Activated CD4-positive, alpha-beta T cell treated with anti-CD3 and anti-CD28 coated beads, Interleukin-2, Interleukin-6, amounts not matched to agents 100 ng/mL and 50 ng/mL, durations not matched to agents 16 hours and 8 hours (primary cell): ENCODE data around the gene RTP1.
A peak's percentile ranks its signal among the peaks of the same experiment; 100 is the strongest.

Source experiments
- DNase-seq: peaks from one replicate; pipeline ENCODE4 v3.0.0-alpha.2; 2020

The RTP1 gene

DNA sequence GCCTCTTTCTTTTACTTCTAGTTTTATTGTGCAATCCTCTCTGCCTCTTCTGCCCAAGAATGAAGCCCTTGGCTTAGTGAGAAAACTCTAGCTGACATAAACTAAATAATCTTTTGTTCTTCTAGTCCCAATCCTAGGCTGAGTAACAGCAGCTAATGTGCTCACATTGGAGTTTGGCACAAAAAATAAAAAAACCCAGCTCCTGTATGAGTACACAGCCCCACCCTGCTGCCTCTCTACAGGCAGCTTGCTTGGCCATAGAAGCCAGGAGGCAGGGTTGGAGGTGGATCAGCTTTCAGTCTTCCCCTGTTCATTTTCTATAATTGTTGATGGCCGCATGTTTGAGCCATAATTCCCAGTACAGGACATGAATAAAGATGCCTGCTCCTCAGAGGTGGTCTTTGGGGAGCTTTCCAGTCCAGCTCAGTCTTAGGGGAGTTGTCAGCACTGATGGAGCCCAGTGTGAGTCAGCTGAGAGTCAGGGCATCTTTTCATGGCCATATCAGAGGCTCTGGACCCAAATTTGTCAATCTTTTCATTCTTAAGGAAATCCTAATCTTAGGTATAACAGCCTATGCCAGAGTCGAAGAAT, 46.7 kb downstream of the RTP1 start:
- no peak for DNase-seq

DNA sequence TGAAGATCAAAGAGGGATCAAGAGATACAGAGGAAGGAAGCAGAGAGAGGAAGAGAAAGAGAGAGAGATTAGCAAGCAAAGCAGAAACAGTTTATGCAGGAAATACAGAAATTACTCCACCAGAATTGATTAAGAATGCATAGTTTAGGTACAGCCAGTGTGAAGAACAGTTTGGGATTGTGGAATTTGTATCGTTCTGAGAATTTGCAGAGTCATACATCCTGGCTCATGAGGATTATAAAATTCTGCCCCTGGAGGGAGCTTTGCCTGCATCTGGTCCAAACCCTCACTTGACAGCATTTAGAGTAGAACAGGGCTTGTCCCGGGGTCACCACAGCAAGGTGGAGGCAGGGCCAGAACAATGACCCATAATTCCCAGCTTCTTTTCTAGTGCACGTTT, 50.1 kb downstream of the RTP1 start:
- DNase-seq: peak; percentile 25
